ENCODE measurements around the gene SORBS1. TPM values are rescaled to one million over a fixed set of nuclear protein-coding genes. Genes with fewer than 3 reads are reported as not detected.

The SORBS1 gene
- total and polyA plus RNA-seq, 12 donors = 140 to 1,253 (median 1,042) TPM

DNA sequence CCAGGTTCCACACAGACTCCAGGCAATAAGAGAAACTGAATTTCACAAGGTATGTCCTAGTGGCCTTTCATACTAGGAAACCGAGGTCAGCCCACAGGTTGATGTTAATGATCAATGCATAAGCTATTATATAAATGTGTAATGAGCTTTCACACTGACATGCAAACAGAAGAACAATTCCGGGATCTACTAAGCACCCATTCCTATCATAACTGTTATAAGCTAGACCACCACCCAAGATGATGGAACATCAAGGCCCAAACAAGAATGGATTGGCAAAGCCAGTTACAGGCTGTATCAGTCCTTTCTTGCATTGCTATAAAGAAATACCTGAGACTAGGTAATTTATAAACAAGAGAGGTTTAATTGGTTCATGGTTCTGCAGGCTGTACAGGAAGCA lies 15.2 kb downstream of the SORBS1 start:
- intact Hi-C loops (cut with DNase I) = no loop called here
- no peaks in the 10 kb centered on the region for H3K36me3 ChIP-seq
- no peak overlapping the region for H3K4me3 ChIP-seq
- WGBS, 2 donors = 93 to 96% methylated on average over 2 of the region's 2 CpGs
- H3K4me1 ChIP-seq = peaks cover 28 to 100% (median 89%) of the 10 kb centered on the region in 9 donors
- DNase-seq = no peak
- TF ChIP-seq, protein P1, sequence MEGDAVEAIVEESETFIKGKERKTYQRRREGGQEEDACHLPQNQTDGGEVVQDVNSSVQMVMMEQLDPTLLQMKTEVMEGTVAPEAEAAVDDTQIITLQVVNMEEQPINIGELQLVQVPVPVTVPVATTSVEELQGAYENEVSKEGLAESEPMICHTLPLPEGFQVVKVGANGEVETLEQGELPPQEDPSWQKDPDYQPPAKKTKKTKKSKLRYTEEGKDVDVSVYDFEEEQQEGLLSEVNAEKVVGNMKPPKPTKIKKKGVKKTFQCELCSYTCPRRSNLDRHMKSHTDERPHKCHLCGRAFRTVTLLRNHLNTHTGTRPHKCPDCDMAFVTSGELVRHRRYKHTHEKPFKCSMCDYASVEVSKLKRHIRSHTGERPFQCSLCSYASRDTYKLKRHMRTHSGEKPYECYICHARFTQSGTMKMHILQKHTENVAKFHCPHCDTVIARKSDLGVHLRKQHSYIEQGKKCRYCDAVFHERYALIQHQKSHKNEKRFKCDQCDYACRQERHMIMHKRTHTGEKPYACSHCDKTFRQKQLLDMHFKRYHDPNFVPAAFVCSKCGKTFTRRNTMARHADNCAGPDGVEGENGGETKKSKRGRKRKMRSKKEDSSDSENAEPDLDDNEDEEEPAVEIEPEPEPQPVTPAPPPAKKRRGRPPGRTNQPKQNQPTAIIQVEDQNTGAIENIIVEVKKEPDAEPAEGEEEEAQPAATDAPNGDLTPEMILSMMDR (IDR thresholded peaks at IDR 0.05) = no peak
- H3K9me3 ChIP-seq = no peaks in the 10 kb centered on the region
- no peaks in the 10 kb centered on the region for H3K27me3 ChIP-seq
- ATAC-seq = no peak
- peak overlapping the region in 6 of 10 donors; percentile 73 to 90 (median 89) for H3K27ac ChIP-seq

DNA sequence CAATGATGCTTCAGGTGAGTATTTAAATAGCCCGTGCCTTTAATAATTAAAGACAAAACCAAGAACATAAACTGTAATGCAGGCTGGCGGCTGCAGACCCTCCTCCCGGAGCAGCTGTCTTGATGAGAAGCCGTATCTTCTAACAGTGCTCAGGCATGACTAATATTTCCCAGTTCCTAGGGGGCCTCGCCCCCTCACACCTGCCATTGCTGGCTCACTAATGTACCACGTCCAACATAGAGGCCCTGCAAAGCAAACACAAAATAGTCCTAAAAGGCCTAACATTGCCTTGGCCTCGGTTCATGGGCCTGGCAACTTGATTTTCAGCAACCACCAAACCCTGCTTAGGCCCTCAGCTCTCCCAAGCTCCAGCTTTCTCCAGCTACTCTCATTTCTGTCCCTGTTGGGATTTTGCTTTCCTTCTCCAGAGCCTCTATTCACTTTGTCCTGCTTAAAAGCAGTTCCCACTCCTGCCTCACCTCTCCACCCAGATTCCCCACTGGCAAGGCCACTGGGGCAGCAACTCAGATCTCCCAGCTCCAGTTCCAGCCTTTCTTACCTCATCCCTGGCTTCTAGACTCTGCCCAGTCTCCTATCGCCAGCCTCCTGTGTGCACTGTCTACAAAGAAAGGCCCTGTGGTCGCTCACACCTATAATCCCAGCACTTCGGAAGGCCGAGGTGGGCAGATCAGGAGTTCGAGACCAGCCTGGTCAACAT lies 16.2 kb downstream of the SORBS1 start:
- Histone ChIP-seq H3K27ac (peak overlapping the region; percentile 61 to 92 (median 89)), H3K36me3 (no peaks in the 10 kb centered on the region), H3K4me3 (peak overlapping the region in 1 of 10 donors; percentile 3), H3K27me3 (no peaks in the 10 kb centered on the region), H3K4me1 (peaks cover 24 to 100% (median 88%) of the 10 kb centered on the region in 9 donors), H3K9me3 (no peaks in the 10 kb centered on the region)
- ATAC-seq = peak in 4 of 8 donors; percentile 13 to 36 (median 18)
- TF ChIP-seq, protein P1 (IDR thresholded peaks at IDR 0.05) = no peak
- intact Hi-C loops (cut with DNase I) = loop anchor here in 1 of 10 donors (5.0 kb wide), 1 partner anchor 78 kb away; no protein-coding TSS in a partner anchor
- 64 to 66% methylated on average over 12 of the region's 12 CpGs for WGBS, 2 donors
- no peak for DNase-seq

DNA sequence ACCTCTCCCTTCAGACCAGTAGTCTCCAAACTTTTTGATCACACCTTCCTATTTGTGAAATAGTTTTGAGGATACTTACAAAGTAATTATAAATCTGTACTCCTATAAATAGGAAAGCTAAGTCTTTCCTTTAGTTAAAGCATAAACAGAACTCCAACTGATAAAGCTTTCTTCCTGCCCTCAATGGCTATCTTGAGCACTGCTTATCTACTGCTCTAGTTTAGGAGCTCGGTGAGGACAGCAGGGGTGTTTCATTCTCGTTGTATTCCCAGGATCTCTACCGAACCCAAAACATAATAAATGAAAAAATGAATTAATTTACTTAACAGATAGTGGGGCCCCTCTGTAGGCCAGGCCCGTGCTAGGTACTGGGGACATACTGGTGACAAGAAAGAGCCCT lies 17.7 kb downstream of the SORBS1 start:
- Histone ChIP-seq H3K4me3 (no peak overlapping the region), H3K27ac (peak overlapping the region; percentile 61 to 92 (median 89)), H3K27me3 (no peaks in the 10 kb centered on the region), H3K9me3 (no peaks in the 10 kb centered on the region), H3K4me1 (peaks cover 28 to 100% (median 88%) of the 10 kb centered on the region in 9 donors), H3K36me3 (peaks cover 0 to 1% (median 0%) of the 10 kb centered on the region in 9 donors)
- DNase-seq (no peak), ATAC-seq (peak in 2 of 8 donors; percentile 11 to 27)
- WGBS, 2 donors = 30 to 33% methylated on average over 4 of the region's 4 CpGs
- TF ChIP-seq, protein P1 (IDR thresholded peaks at IDR 0.05) = no peak
- intact Hi-C loops (cut with DNase I) = loop anchor here in 1 of 10 donors (1.0 to 5.0 kb wide), 2 partner anchors 34 to 76 kb away; no protein-coding TSS in a partner anchor

DNA sequence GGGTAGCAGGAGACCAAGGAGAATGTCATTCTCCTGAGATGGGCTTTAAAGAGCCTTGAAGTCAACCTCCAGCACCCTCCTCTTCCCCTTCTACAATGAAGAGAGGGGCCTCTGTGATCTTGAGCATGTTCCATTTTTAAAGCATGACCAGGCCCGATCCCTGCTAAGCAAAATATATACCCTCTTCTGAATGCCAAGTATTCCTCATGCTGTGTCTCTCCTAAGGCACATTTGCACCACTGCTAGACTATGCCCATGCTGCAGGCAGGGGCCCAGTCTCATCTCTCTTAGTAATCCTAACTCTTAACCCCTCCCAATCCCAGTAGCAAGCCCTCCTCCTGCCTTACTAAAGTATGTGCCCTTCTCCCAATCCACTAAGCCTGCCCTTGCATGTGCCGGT lies 18.4 kb downstream of the SORBS1 start:
- intact Hi-C loops (cut with DNase I) = loop anchor here in 1 of 10 donors (1.0 to 5.0 kb wide), 2 partner anchors 33 to 75 kb away; no protein-coding TSS in a partner anchor
- H3K4me3 ChIP-seq = no peak overlapping the region
- peaks cover 28 to 100% (median 91%) of the 10 kb centered on the region in 9 donors for H3K4me1 ChIP-seq
- TF ChIP-seq, protein P1 (IDR thresholded peaks at IDR 0.05) = no peak
- H3K27me3 ChIP-seq = no peaks in the 10 kb centered on the region
- no peaks in the 10 kb centered on the region for H3K9me3 ChIP-seq
- peaks cover 0 to 4% (median 0%) of the 10 kb centered on the region in 9 donors for H3K36me3 ChIP-seq
- DNase-seq (no peak), ATAC-seq (peak; percentile 5 to 57 (median 32))
- peak overlapping the region; percentile 61 to 92 (median 89) for H3K27ac ChIP-seq
- 51 to 62% methylated on average over 2 of the region's 2 CpGs for WGBS, 2 donors
